HCT116 (cell line): ENCODE results near the gene NPM3. TPM values are rescaled to one million over a fixed set of nuclear protein-coding genes. Genes with fewer than 3 reads are reported as not detected.

Source experiments
- ATAC-seq: fragments of 200-7000 bp; cut with Tn5 transposase; 2 replicates; pipeline ENCODE4 v1.9.1; 2020; ENCODE audit warnings: mild to moderate bottlenecking, moderate library complexity
- BruUV-seq: library from RNA; stranded (reverse); fragments of 400-500 nt; replicated peaks from 2 replicates; lab custom pipeline; 2021; lab: Mats Ljungman, UMichigan
- CTCF ChIA-PET: fragments of 300-600 bp; sonication (Branson Sonifier 250); formaldehyde crosslinking; loops from one replicate; lab custom pipeline; 2021; ENCODE audit warnings: antibody characterized with exemption; lab: Charles Lee
- POLR2A ChIA-PET: fragments of 300-600, 350-600 bp; sonication (Branson Sonifier 250); formaldehyde crosslinking; loops from one replicate; lab custom pipeline; 2021; ENCODE audit warnings: antibody characterized with exemption; lab: Charles Lee
- RAD21 ChIA-PET, 2 experiments: fragments of 300-600 bp; sonication (Branson Sonifier 250); formaldehyde crosslinking; loops; one replicate each; lab custom pipeline; 2023; ENCODE audit warnings: low total read pairs in 2 of 2; ENCODE audit not compliant: uncharacterized antibody in 2 of 2, unreplicated experiment in 2 of 2, low non-redundant PET in 1 of 2; lab: Charles Lee
- DNase-seq: peaks from one replicate; pipeline ENCODE4 v3.0.0-alpha.2; 2010; ENCODE audit warnings: low read depth, low spot score
- H2AFZ ChIP-seq: fragments of 200-600 bp; shearing (Covaris generic), sonication (generic); 2 replicates; pipeline ENCODE4 v1.6.1; 2017; ENCODE audit warnings: low read depth, mixed run types, mixed read lengths, antibody characterized with exemption, low read length; ENCODE audit not compliant: poor library complexity, severe bottlenecking
- H3K27ac ChIP-seq: 2 replicates; pipeline ENCODE4 v1.5.1; 2012; ENCODE audit warnings: low read depth, low read length
- H3K27me3 ChIP-seq: fragments of 200-600 bp; sonication (generic); 2 replicates; pipeline ENCODE4 v1.6.1; 2016; ENCODE audit warnings: mixed run types, low read length, mixed read lengths; ENCODE audit not compliant: insufficient read depth
- H3K36me3 ChIP-seq, 2 experiments: fragments of 200-500 bp in 1 of 2; fragments of 200-600 bp in 1 of 2; sonication (Bioruptor generic) in 1 of 2; sonication (generic) in 1 of 2; 2 replicates each; pipeline versions ENCODE4 v1.5.1 to v1.6.1; 2014 to 2016; ENCODE audit warnings: low read length in 2 of 2, inconsistent platforms in 1 of 2, mixed read lengths in 1 of 2, mixed run types in 1 of 2; ENCODE audit not compliant: insufficient read depth in 2 of 2, control insufficient read depth in 1 of 2
- H3K4me1 ChIP-seq, 2 experiments: fragments of 200-600 bp in 1 of 2; sonication (generic) in 1 of 2; 2 replicates each; pipeline versions ENCODE4 v1.5.1 to v1.6.1; 2012 to 2017; ENCODE audit warnings: low read length in 2 of 2, inconsistent platforms in 1 of 2, mild to moderate bottlenecking in 1 of 2, mixed read lengths in 1 of 2, mixed run types in 1 of 2, moderate library complexity in 1 of 2; ENCODE audit not compliant: insufficient read depth in 2 of 2, control insufficient read depth in 1 of 2
- H3K4me2 ChIP-seq: fragments of 200-600 bp; sonication (generic); 2 replicates; pipeline ENCODE4 v1.6.1; 2017; ENCODE audit warnings: mixed run types, low read length, mixed read lengths
- H3K4me3 ChIP-seq, 2 experiments: fragments of 200-600 bp in 1 of 2; sonication (generic) in 1 of 2; replicated peaks in 1 of 2; 2 replicates each; pipeline ENCODE4 v1.5.1; 2011 to 2016; ENCODE audit warnings: low read length in 2 of 2, control low read depth in 1 of 2, low read depth in 1 of 2, mild to moderate bottlenecking in 1 of 2, mixed read lengths in 1 of 2, mixed run types in 1 of 2
- H3K79me2 ChIP-seq: fragments of 200-600 bp; sonication (generic); 2 replicates; pipeline ENCODE4 v1.6.1; 2017; ENCODE audit warnings: mild to moderate bottlenecking, mixed run types, low read length, moderate library complexity, mixed read lengths; ENCODE audit not compliant: insufficient read depth
- H3K9ac ChIP-seq: fragments of 200-600 bp; sonication (generic); 2 replicates; pipeline ENCODE4 v1.6.1; 2016; ENCODE audit warnings: low read length, mixed read lengths
- H3K9me2 ChIP-seq: fragments of 200-600 bp; sonication (generic), shearing (Covaris generic); 2 replicates; pipeline ENCODE4 v1.6.1; 2017; ENCODE audit warnings: mixed run types, mild to moderate bottlenecking, moderate library complexity; ENCODE audit not compliant: insufficient read depth
- H3K9me3 ChIP-seq, 2 experiments: fragments of 200-500 bp in 1 of 2; fragments of 200-600 bp in 1 of 2; sonication (Bioruptor generic) in 1 of 2; sonication (generic) in 1 of 2; 2 replicates each; pipeline ENCODE4 v1.6.1; 2014 to 2017; ENCODE audit warnings: low read length in 2 of 2, mixed read lengths in 2 of 2, inconsistent platforms in 1 of 2, low read depth in 1 of 2, mild to moderate bottlenecking in 1 of 2, mixed run types in 1 of 2, moderate library complexity in 1 of 2; ENCODE audit not compliant: control insufficient read depth in 1 of 2, insufficient read depth in 1 of 2
- H4K20me1 ChIP-seq: fragments of 200-600 bp; sonication (generic), shearing (Covaris generic); 2 replicates; pipeline ENCODE4 v1.6.1; 2017; ENCODE audit warnings: mixed run types, mild to moderate bottlenecking, moderate library complexity; ENCODE audit not compliant: insufficient read depth
- CBX3 ChIP-seq: IDR thresholded peaks from 2 replicates; pipeline ENCODE4 v1.6.1; 2012; ENCODE audit warnings: low read depth
- CTCF ChIP-seq, 3 experiments: fragments of 200-600 bp in 1 of 3; sonication (generic) in 1 of 3; IDR thresholded peaks in 2 of 3; conservative IDR thresholded peaks in 1 of 3; 2 replicates each; pipeline ENCODE4 v1.5.1; 2012 to 2017; ENCODE audit warnings: low read depth in 2 of 3, low read length in 2 of 3, antibody characterized with exemption in 1 of 3, borderline replicate concordance in 1 of 3, control low read depth in 1 of 3, mild to moderate bottlenecking in 1 of 3, mixed read lengths in 1 of 3, mixed run types in 1 of 3, moderate library complexity in 1 of 3; ENCODE audit not compliant: insufficient read depth in 1 of 3
- EGR1 ChIP-seq: IDR thresholded peaks from 2 replicates; pipeline ENCODE4 v1.6.1; 2012; ENCODE audit warnings: low read depth
- ELF1 ChIP-seq: IDR thresholded peaks from 2 replicates; pipeline ENCODE4 v1.6.1; 2012; ENCODE audit warnings: low read depth, borderline replicate concordance
- EZH2phosphoT487 ChIP-seq: fragments of 200-600 bp; IDR thresholded peaks from 2 replicates; pipeline ENCODE4 v1.6.1; 2018; ENCODE audit warnings: antibody characterized with exemption, borderline replicate concordance
- JUND ChIP-seq: IDR thresholded peaks from 2 replicates; pipeline ENCODE4 v1.6.1; 2012
- MAX ChIP-seq: IDR thresholded peaks from 2 replicates; pipeline ENCODE4 v1.6.1; 2012
- POLR2A ChIP-seq: IDR thresholded peaks from 2 replicates; pipeline ENCODE4 v1.7.0; 2011; ENCODE audit warnings: borderline replicate concordance; ENCODE audit not compliant: insufficient read depth, insufficient read length; ENCODE audit errors: extremely low read depth
- POLR2AphosphoS5 ChIP-seq: IDR thresholded peaks from 2 replicates; pipeline ENCODE4 v1.6.1; 2011; ENCODE audit warnings: mild to moderate bottlenecking, low read depth, low read length, moderate library complexity
- RAD21 ChIP-seq: IDR thresholded peaks from 2 replicates; pipeline ENCODE4 v1.6.1; 2012; ENCODE audit warnings: low read depth, mild to moderate bottlenecking
- SIN3A ChIP-seq: IDR thresholded peaks from 2 replicates; pipeline ENCODE4 v1.6.1; 2012; ENCODE audit warnings: low read depth
- SP1 ChIP-seq: IDR thresholded peaks from 2 replicates; pipeline ENCODE4 v1.6.1; 2012; ENCODE audit warnings: low read depth
- SRF ChIP-seq: IDR thresholded peaks from 2 replicates; pipeline ENCODE4 v1.6.1; 2012; ENCODE audit warnings: low read depth
- TCF7L2 ChIP-seq: IDR thresholded peaks from 2 replicates; pipeline ENCODE4 v1.7.0; 2011; ENCODE audit warnings: borderline replicate concordance, inconsistent platforms; ENCODE audit not compliant: insufficient read depth, insufficient read length; ENCODE audit errors: extremely low read depth
- ZNF274 ChIP-seq: fragments of 200-500 bp; sonication (Bioruptor generic); IDR thresholded peaks from 2 replicates; pipeline ENCODE4 v1.6.1; 2014; ENCODE audit warnings: mild to moderate bottlenecking, low read depth, low read length, inconsistent platforms
- intact Hi-C: fragments of 100-400 bp; cut with micrococcal nuclease; formaldehyde crosslinking; loops from 2 replicates; pipeline ENCODE4 v1.10.0; 2022
- total RNA-seq: library from RNA; stranded (reverse); gene quantifications from one replicate; pipeline ENCODE4 v1.2.1, GENCODE V29; 2021; ENCODE audit not compliant: unreplicated experiment
- TF ChIP-seq, protein P1 (sequence below): IDR thresholded peaks from 2 replicates; pipeline ENCODE4 v1.6.1; 2012
- TF ChIP-seq, protein P2 (sequence below): IDR thresholded peaks from 2 replicates; pipeline ENCODE4 v1.6.1; 2011; ENCODE audit warnings: mild to moderate bottlenecking, low read length, moderate library complexity; ENCODE audit not compliant: insufficient replicate concordance; ENCODE audit errors: extremely low read depth

NPM3 gene
- total RNA-seq, 1 experiment from 2014 or later: 267 TPM

- peaks cover 11% of the 10 kb centered on the region; the same call in 1 of the 2 replicates for H3K27me3 ChIP-seq
- ChIA-PET CTCF (no interaction called here), RAD21 (no interaction called here), POLR2A (no interaction called here)
- ATAC-seq (no peak), DNase-seq (no peak)
- H3K4me3 ChIP-seq: no peak overlapping the region
- no peak overlapping the region for H3K9ac ChIP-seq
- H3K9me3 ChIP-seq: no peaks in the 10 kb centered on the region
- no peak overlapping the region for H3K27ac ChIP-seq
- H3K4me2 ChIP-seq: no peak overlapping the region
- intact Hi-C loops: no loop called here
- no peaks in the 10 kb centered on the region; a peak in 1 of 4 replicates for H3K4me1 ChIP-seq
- no peaks in the 10 kb centered on the region for H3K79me2 ChIP-seq
- H3K9me2 ChIP-seq: no peaks in the 10 kb centered on the region
- no peaks in the 10 kb centered on the region for H4K20me1 ChIP-seq
- H3K36me3 ChIP-seq: no peaks in the 10 kb centered on the region
- no peak overlapping the region for H2AFZ ChIP-seq
- TF ChIP-seq ELF1 (no peak), ZNF274 (no peak), JUND (no peak), CBX3 (no peak), SP1 (no peak), TCF7L2 (no peak), POLR2AphosphoS5 (no peak), EZH2phosphoT487 (no peak), SIN3A (no peak)
- TF ChIP-seq, protein P1, sequence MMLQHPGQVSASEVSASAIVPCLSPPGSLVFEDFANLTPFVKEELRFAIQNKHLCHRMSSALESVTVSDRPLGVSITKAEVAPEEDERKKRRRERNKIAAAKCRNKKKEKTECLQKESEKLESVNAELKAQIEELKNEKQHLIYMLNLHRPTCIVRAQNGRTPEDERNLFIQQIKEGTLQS: no peak
- BruUV-seq: no TSS peak
Measured at GRCh38 chr10:101761226-101761625, 22.0 kb downstream of the NPM3 start.

- Histone ChIP-seq H4K20me1 (no peaks in the 10 kb centered on the region), H3K27ac (no peak overlapping the region), H3K9me3 (no peaks in the 10 kb centered on the region), H3K79me2 (no peaks in the 10 kb centered on the region), H3K27me3 (peaks cover 7% of the 10 kb centered on the region; the same call in 1 of the 2 replicates), H3K36me3 (no peaks in the 10 kb centered on the region), H3K4me2 (no peak overlapping the region), H3K4me3 (no peak overlapping the region), H3K9me2 (no peaks in the 10 kb centered on the region), H2AFZ (no peak overlapping the region), H3K9ac (no peak overlapping the region), H3K4me1 (no peaks in the 10 kb centered on the region; a peak in 1 of 4 replicates)
- intact Hi-C loops: no loop called here
- RAD21 ChIA-PET: no interaction called here
- DNase-seq (no peak), ATAC-seq (no peak)
- POLR2A ChIA-PET: no interaction called here
- BruUV-seq: no TSS peak
- CTCF ChIA-PET: no interaction called here
- TF ChIP-seq EGR1 (no peak), ZNF274 (no peak), MAX (no peak), CTCF (IDR thresholded peaks at IDR 0.05 in 2 of 3, conservative IDR thresholded peaks at IDR 0.05 in 1 of 3; ENCODE audit: borderline replicate concordance in 1 of 3, insufficient read depth in 1 of 3, low read depth in 2 of 3, low read length in 2 of 3) (no peak), TCF7L2 (no peak), SP1 (no peak), SRF (no peak), CBX3 (no peak), RAD21 (no peak), POLR2A (no peak), SIN3A (no peak), EZH2phosphoT487 (no peak)
- TF ChIP-seq, protein P2, sequence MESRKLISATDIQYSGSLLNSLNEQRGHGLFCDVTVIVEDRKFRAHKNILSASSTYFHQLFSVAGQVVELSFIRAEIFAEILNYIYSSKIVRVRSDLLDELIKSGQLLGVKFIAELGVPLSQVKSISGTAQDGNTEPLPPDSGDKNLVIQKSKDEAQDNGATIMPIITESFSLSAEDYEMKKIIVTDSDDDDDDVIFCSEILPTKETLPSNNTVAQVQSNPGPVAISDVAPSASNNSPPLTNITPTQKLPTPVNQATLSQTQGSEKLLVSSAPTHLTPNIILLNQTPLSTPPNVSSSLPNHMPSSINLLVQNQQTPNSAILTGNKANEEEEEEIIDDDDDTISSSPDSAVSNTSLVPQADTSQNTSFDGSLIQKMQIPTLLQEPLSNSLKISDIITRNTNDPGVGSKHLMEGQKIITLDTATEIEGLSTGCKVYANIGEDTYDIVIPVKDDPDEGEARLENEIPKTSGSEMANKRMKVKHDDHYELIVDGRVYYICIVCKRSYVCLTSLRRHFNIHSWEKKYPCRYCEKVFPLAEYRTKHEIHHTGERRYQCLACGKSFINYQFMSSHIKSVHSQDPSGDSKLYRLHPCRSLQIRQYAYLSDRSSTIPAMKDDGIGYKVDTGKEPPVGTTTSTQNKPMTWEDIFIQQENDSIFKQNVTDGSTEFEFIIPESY: no peak
Measured at GRCh38 chr10:101760510-101760909, 22.7 kb downstream of the NPM3 start.
